NCI-H510A treated with DMSO at 0.1 percent for 48 hours (cell line): ENCODE data around the gene HPSE.
"Not testable (repeated sequence)": the region's sequence is repeated elsewhere in the genome, so short reads cannot be mapped to it uniquely, and the experiment has no call there.

Experiments
- DNase-seq: peaks from one replicate; lab custom pipeline; 2025; lab: John Stamatoyannopoulos, UW

The HPSE gene

DNA sequence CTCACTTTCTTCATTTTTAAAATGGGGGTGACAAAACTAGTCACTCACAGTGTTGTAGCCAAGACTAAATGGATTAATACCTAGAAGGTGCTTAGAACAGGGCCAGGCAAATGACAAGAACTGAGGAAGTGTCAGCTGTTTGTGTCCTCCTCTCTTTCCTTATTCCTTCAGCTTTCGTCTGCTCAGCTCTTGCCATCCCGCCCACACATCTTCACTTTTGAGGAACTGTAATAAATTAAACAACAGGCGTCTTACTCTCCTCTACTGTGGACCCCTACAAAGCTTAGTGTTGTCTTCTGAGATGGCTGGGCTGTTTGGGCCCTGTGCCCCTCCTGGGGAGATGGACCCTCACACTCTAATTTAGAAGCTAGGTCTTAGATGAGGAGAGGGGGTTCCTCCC, 2.7 kb downstream of the HPSE start:
- DNase-seq = no peak

DNA sequence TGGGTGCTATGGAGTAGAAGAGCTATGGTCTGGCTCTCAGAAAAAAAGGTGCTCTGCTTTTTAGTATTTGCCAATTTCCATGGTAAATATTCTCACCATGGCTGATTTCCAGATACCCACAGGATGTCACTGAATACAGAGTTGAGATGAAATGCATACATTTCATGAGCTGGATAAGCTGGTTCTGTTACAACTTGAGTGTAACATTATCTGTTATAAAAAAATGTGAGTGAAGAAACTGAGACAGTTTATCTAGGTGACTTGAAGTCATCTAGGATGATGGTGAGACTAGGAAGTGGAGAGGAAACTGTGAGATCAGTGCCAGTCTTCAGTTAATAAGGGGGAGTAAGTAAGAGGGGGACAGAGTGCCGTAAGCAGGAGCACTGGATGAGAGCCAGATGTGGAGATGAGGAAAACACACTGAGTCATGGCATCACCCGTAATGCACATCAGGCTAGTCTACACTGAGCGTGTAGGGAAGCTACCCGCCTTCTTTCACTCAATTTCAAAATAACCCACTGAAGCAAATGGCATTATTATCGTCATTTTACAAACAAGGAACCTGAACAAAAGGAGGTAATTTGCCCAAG, 5.0 kb downstream of the HPSE start:
- DNase-seq = no peak

DNA sequence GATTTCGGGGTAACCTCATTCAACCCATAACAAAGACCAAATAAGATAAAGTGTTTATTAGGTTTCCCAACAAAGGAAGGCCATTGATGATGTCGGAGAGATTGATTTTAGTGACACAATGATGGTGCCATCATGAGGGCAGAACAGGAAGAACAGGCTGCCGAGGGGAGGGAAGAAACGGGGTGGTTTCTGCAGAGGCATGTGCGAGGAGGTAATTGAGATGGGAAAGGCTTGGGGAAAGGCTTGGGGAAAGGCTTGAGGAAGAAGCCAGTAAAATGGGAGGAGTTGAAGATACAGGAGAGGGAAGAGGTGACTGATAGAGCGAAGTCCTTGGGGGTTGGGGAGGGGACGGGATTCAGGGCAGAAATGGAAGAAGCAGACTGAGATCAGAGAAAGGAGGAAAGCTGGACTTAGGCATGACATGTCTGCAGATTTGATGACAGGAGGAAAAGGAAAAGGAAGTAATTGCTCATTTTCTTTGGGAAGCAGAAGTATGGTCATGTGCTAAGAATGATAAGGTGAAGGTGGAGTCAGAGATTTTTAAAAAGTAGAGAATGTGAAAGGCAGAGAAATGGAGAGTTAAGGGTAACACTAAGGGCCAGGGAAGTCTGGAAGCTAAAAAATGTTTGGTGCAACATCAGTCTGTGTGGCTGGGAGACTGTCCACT, 6.0 kb downstream of the HPSE start:
- no peak for DNase-seq

DNA sequence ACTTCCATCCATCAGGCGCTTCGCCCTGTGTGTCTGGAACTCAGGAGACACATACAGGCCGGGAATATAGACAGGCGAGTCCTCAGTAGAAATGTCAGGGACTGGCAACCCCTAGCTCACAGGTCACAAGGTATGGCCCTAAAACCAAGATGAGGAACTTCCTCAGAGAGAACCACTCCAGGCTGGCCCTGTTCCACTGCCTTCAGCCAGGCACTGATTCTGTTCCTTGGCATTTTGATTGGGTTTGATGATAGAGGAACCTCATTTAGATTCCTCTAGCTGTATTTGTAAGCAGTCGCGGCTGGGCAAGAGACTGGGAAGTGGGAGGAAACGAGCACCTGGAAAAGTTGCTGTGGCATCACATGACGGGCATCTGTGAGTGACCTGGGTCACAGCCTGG, 8.1 kb downstream of the HPSE start:
- no peak for DNase-seq

DNA sequence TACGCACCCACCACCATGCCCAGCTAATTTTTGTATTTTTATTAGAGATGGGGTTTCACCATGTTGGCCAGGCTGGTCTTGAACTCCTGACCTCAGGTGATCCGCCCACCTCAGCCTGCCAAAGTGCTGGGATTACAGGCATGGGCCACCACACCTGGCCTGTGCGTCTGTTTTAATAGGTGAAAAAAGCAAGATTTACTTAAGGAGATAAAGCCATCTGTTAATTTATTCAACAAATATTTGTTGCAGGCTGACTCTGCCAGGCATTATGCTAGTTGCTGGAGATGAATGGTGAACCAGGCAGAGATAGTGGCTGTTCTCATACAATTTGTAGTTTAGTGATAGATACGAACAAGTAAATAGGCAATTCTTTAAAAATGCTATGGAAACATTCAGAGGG, 9.3 kb downstream of the HPSE start:
- not testable (repeated sequence) for DNase-seq

DNA sequence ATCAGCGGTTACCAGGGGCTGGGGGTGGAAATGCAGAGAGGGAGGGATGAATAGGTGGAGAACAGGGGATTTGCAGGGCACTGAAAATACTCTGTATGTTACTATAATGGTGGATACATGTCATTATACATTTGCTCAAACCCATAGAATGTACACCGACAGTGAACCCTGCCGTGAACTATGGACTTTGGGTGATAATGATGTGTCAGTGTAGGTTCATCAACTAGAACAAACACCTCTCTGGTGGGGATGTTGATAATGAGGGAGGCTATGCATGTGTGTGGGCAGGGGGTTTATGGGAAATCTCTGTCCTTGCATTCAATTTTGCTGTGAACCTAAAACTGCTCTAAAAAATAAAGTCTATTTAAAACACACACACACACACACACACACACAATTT, 11.5 kb downstream of the HPSE start:
- no peak for DNase-seq

DNA sequence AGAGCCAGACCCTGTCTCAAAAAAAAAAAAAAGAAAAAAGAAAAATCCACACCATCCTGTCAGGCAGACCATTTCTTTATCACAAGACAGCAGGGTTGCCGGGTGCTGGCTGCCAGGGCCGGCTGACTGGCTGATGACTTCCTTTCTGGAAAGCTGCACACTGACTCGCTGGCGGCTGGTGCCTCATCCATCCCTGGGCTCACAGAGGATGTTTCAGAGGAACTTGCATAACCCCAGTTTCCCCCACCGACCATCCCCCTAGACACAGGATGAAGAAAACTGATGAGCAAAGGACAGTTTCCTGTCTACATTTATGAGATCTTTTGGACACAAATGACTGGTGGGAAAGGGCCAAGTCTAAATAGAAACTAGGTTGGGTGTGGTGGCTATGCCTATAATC, 14.1 kb downstream of the HPSE start:
- no peak for DNase-seq

DNA sequence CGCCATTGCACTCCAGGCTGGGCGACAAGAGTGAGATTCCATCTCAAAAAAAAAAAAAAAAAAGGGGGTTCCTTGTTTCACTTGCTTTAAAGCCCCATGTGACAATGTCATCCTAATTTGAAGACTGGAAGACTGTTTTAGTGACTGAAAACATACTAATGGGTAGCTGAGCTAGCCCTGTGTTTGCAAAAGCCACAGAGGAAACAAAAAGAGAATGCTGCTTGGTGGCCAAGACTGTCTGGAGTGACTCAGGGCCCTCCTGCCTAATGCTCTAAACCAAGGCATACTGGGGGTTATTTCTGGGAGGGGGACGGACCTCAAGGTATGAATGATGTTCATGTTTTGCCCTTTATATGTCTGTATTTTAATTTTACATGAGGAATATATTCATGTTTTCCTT, 16.0 kb downstream of the HPSE start:
- DNase-seq = no peak

DNA sequence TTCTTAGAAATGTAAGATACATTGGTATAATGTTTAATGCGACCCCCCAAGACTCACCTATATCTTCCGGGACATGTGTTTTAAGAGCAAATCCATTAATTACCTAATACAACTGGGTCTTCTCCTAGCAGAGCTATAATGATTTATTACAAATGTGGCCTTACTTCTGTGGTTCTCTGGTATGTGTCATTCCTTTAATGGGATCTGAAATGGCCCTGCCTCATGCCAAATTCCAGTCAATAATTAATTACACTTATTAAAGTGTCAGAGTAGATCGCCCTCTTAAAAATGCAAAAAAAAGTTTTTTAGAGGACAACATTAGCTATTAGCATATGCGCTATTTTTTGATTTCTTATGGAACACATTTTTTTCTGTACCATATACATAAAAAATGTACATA, 17.0 kb downstream of the HPSE start:
- DNase-seq = no peak

DNA sequence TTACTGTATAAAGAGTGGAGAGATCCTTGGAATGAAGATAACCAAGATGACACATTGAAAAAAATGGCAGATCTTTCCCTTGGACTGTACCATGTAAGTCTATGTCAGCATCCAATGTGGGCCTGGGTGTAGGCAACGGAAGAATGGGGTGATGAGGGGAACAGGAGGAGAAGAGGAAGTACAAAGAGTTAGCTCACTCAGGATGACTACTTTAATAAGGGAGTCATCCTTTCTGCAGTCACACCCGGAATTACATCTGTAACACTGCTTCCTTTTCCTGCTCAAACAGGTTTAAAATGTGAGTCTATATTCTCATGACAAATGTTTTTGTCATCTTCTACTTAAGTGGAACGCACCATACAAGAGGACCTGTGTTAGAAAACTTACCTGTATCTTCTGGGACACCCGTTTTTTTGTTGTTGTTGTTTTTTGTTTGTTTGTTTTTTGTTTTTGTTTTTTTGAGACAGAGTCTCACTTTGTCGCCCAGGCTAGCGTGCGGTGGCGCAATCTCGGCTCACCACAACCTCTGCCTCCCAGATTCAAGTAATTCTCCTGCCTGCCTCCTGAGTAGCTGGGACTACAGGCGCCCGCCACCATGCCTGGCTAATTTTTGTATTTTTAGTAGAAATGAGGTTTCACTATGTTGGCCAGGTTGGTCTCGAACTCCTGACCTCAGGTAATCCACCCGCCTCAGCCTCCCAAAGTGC, 18.0 kb downstream of the HPSE start:
- DNase-seq = no peak

DNA sequence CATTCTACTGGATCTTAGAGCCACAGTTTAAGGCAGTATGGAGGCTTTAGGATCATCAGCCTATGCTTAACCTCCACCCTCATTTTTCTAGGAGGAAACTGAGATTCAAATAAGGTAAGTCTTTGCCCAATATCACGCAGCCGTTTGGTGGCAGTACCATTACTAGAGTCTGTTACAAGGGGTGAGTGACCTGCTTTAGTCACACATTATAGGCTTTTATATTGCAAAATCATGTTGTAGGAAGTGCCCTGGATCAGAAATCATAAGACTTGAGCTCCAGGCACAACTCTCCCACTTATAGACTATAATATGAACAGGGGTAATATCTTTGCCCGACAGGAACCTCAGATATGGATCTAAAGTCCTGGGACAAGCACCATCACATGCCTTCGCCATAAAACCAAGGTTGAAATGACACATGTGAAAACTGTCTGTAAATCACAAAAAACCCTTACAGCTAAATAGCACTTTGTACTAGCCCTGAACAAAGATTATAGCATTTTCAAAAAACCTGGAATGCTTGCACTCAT, 19.2 kb downstream of the HPSE start:
- DNase-seq = no peak

DNA sequence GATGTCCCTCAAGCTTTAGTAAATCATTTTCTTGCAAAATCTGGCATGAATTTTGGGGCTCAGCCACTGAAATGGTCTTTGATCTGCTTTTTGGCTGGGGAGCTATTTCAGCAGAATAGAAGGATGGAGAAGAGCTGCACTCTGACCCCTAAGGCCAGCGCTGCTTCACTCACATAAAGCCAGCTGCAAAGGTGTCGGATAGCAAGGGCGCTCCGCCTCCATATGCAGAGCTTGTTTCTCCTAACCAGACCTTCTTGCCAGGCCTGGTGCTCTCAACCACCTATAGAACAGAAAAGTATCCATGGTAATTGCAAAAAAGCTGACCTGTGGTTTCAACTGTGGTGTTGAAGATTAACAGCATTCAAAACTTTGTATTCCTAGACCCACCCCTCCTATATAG, 26.0 kb downstream of the HPSE start:
- no peak for DNase-seq

DNA sequence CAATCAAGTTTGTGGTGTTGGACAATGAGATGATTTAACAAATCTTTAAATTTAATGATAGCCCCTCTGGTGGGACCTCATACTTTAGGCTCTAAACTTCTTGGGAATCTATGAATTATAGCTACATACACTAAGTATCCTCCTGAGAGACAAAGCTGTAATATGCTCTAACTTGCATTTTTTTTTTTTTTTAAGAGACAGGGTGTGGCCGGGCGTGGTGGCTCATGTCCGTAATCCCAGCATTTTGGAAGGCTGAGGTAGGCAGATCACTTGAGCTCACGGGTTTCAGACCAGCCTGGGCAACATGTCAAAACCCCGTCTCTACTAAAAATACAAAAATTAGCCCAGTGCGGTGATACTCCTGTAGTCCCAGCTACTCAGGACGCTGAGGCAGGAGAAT, 26.7 kb downstream of the HPSE start:
- DNase-seq = no peak

DNA sequence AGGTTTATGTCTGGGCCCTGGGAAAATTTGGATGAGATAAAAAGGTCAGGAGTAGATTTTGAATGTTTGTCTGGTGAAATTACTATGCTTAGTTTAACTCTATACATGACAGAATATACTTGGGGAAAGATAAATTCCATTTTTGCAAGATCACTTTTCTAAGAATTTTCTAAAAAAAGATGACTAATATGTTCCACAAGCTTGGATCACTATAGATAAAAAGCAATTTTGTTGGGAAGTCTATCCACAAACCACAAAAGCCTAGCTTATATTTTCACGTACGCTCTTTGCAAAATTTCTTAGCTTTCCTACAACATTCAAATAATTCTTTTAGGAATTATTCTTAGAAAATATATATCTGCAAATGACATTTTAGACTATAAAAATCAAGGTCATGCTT, 29.5 kb downstream of the HPSE start:
- no peak for DNase-seq

DNA sequence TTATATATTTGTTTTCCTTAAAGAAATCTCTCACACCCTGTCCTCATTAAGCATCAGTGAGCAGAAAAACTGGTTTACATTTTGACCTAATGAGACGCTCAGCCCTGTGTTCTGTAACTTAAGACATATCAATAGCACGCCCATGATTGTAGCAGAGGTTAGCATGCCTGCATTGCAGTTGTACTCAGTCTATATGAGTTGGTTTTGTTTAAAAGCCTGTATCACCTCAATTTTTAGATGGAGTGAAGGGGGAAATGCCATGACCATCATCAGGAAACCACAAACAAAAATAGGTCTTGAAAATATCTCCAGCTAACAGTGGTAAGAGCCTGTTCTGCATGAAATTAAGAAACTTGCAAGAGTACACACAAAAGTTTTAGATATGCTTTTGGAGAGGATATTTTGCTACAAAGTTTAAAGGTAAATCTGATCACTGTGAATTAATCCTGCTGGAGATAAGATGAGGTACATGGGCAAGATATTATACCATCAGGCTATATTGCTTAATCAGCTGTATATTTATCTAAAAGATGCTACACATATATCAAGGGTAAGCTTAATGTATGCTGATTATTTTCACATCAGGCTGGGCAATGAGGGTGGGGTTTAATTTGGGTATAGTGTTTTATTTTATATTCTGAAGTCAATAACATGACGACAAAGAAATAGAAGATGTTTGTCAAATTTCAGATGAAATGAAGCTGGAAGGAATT, 36.9 kb downstream of the HPSE start:
- DNase-seq = no peak

DNA sequence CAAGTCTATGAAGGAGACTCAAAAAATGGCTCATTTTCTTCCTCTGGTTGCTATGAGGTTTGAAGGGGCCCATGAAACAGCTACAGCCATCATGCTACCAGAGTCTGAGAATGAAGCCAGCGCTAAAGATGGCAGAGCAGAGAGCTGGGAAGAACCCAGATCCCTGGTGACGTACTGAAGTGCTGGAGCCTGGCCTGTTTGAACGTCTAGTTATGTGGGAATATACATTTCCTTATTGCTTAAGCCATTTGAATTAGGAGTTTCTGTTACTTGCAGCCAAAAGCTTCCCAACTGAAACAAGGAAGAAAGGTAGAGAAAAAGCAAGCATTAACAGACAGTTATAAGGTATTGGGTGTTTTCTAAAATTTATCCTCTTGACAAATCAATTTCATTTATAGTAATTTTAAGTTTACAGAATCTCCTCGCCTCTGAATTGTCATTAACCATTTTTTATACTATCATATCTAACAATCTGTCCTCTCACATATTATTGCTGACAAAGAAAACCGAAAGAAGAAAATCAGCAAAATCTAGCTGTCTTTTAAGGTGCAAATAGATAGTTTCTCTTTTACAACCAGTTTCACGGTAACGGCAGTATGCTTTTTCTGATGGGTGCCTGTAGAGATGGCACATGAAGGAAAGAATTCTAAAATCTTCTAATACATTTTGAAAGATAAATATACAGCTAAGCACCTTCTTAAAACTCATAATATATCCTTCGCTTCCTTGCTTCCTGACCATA, 41.2 kb downstream of the HPSE start:
- no peak for DNase-seq

DNA sequence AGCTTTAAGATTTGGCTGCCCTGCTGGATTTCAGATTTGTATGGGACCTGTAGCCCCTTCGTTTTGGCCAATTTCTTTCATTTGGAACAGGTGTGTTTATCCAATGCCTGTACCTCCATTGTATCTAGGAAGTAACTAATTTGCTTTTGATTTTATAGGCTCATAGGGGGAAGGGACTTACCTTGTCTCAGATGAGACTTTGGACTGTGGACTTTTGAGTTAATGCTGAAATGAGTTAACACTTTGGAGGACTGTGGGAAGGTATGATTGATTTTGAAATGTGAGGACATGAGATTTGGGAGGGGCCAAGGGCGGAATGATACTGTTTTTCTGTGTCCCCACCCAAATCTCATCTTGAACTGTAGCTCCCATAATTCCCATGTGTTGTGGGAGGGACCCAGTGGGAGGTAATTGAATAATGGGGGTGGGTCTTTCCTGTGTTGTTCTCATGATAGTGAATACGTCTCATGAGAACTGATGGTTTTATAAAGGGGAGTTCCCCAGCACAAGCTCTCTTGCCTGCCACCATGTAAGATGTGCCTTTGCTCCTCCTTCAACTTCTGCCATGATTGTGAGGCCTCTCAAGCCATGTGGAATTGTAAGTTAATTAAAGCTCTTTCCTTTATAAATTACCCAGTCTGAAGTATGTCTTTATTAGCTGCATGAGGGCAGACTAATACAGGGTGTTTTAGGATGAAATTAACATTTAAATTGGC, 44.4 kb downstream of the HPSE start:
- not testable (repeated sequence) for DNase-seq

DNA sequence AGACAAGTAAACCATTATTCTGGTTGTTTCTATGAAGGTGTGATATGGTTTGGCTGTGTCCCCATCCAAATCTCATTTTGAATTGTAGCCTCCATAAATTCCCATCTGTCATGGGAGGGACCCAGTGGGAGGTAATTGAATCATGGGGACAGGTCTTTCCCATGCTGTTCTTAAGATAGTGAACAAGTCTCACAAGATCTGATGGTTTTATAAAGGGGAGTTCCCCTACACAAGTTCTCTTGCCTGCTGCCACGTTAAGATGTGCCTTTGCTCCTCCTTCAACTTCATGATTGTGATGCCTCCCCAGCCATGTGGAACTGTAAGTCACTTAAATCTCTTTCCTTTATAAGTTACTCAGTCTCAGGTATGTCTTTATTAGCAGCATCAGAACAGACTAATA, 46.3 kb downstream of the HPSE start:
- not testable (repeated sequence) for DNase-seq

DNA sequence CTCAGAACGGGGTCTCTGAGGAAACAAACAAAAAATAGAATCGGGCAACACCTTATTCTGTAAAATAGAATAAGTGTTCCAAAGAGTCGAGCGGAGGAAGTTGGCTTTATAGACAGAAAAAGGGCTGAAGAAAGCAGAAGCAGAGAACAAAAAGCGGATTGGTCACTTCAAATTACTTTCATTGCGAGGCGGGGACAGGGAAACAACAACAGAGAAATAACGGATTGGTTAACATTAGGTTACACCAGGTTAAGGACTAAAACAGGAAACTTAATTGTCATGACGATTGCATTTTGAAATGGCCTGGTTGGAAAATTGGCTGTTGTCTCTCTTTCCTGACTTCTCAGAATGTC, 49.6 kb downstream of the HPSE start:
- peak; percentile 43 for DNase-seq

DNA sequence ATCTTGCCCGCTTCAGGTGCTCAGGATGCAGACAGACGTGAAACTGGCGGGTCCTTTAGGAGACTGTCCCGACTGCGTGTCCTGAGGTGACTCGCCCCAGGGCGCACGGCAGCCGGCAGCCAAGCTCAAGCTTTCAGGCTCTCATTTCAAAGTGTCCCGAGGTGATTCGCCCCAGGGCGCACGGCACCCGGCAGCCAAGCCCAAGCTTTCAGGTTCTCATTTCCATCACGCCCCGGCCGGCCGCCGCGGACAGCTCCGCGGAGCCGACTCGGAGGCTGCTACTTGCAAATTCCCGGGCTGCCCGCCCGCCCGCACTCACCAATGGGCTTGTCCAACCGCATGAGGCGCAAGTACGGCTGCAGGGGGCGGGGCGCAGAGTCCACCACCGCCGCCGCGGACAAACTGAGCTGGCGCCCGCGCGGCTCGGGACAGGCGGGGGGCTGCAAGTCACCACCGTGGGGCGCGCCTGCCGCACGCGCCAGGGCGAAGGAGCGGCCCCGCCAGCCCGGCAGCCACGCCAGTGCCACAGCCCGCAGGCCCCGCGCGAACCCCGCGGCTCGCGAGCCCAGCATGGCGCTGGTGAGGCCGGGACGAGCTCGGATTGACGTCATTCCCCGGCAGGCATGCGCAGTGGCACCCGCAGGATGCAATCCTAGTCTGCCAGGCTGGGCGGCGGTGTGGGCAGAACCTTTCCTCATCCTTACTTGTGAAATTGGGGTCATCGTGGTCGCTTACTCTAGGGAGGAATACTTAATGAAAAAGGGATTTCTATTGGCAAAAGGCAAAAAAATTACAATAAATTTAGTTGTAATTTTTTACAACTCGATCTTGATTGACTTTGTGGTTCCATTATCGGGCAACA, 50.2 kb downstream of the HPSE start, which contains the start of gene COQ2:
Gene COQ2 (minus strand): TSS at position 606 of the 862 bp plus-strand sequence. CDS start 34 bp downstream, at position 572.
- peak; percentile 92 for DNase-seq
